ENCODE results near the gene RAB25. TPM values are rescaled to one million over a fixed set of nuclear protein-coding genes. Genes with fewer than 3 reads are reported as not detected.
"Not testable (repeated sequence)": the region's sequence is repeated elsewhere in the genome, so short reads cannot be mapped to it uniquely, and the experiment has no call there.

RAB25 gene
- total RNA-seq, 4 donors from 2014 or later: 65.9 to 88.0 (median 74.1) TPM

DNA sequence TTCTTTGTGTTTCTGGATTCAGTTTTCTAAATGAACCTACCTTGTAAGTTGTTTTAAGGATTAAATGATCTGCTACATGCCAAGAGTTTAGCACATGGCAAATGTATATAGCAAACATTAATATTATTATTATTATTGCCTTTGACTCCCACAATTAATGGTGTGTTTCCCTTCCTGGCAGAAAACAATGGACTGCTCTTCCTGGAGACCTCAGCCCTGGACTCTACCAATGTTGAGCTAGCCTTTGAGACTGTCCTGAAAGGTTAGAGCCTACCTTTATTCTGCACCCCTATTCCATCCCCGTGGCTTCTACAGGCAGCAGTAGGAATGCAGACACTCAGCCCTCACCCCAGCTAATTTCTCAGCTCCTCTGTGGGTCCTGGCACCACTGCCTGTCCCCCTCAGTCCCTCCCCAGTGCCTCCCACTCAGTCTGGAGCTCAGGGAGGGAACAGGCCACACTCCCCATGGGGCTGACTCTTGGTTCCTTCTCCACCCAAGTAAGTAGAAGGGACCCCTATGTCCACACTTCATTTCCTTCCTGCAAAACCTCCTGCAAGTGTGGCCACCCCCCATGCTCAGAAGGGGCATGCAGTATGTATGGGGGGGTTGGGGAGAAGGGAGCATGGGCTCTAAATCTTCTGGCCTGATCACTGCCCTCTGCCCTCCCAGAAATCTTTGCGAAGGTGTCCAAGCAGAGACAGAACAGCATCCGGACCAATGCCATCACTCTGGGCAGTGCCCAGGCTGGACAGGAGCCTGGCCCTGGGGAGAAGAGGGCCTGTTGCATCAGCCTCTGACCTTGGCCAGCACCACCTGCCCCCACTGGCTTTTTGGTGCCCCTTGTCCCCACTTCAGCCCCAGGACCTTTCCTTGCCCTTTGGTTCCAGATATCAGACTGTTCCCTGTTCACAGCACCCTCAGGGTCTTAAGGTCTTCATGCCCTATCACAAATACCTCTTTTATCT, 8.8 kb downstream of the RAB25 start:
- Histone ChIP-seq H3K36me3 (peaks cover 0 to 4% of the 10 kb centered on the region in 2 donors), H3K27me3 (no peaks in the 10 kb centered on the region), H3K4me3 (replicated peaks in 1 of 3) (no peak overlapping the region), H3K9me3 (no peaks in the 10 kb centered on the region), H3K4me1 (no peaks in the 10 kb centered on the region), H3K27ac (no peak overlapping the region)
- WGBS, 2 donors: 80 to 81% methylated on average over 1 to 3 of the region's 3 CpGs
- intact Hi-C loops (cut with DNase I): no loop called here
- no peak for DNase-seq
- TF ChIP-seq, protein P1, sequence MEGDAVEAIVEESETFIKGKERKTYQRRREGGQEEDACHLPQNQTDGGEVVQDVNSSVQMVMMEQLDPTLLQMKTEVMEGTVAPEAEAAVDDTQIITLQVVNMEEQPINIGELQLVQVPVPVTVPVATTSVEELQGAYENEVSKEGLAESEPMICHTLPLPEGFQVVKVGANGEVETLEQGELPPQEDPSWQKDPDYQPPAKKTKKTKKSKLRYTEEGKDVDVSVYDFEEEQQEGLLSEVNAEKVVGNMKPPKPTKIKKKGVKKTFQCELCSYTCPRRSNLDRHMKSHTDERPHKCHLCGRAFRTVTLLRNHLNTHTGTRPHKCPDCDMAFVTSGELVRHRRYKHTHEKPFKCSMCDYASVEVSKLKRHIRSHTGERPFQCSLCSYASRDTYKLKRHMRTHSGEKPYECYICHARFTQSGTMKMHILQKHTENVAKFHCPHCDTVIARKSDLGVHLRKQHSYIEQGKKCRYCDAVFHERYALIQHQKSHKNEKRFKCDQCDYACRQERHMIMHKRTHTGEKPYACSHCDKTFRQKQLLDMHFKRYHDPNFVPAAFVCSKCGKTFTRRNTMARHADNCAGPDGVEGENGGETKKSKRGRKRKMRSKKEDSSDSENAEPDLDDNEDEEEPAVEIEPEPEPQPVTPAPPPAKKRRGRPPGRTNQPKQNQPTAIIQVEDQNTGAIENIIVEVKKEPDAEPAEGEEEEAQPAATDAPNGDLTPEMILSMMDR (IDR thresholded peaks at IDR 0.05): no peak
- TF ChIP-seq POLR2A (IDR thresholded peaks at IDR 0.05): no peak

DNA sequence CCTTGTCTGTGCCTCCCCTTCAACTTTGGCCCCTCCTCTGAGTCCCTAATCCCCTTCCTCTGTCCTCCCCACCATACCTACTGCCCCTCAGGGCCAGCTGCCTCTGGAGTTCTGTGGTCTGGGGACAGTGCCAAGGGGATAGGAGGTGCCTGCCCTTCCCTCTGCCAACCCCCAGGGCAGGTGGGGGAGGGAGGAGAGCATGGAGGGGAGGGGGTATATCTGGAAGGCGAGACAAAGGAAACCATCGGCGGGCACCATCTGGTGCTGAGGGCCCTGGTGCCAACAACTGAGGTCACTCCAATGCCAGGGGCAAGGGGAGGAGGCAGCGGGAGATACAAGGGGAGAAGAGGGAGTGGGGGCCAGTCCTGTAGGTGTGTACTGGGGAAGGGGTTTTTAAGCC, 9.6 kb downstream of the RAB25 start:
- Histone ChIP-seq H3K27ac (no peak overlapping the region), H3K4me3 (replicated peaks in 1 of 3) (no peak overlapping the region), H3K36me3 (peaks cover 0 to 4% of the 10 kb centered on the region in 2 donors), H3K27me3 (no peaks in the 10 kb centered on the region), H3K9me3 (no peaks in the 10 kb centered on the region), H3K4me1 (peaks cover 0 to 3% of the 10 kb centered on the region in 2 donors)
- intact Hi-C loops (cut with DNase I): no loop called here
- TF ChIP-seq POLR2A (IDR thresholded peaks at IDR 0.05): no peak
- TF ChIP-seq, protein P1 (IDR thresholded peaks at IDR 0.05): no peak
- DNase-seq: no peak
- WGBS, 2 donors: 76% methylated on average over 4 of the region's 4 CpGs

DNA sequence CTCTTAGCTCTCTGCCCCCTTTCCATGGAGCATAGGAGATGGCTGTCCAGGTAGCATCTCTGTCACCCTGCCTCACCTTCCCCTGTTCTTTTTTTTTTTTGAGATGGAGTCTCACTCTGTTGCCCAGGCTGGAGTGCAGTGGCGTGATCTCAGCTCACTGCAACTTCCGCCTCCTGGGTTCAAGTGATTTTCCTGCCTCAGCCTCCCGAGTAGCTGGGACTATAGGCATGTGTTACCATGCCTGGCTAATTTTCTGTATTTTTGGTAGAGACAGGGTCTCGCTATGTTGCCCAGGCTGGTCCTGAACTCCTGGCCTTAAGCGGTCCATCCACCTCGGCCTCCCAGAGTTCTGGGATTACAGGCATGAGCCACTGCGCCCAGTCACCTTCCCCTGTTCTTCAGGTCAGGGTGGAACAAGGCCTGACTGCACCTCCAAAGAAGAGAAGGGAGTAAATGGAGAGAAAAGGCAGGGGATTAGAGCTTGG, 10.4 kb downstream of the RAB25 start:
- DNase-seq; H3K27ac ChIP-seq; H3K4me3 ChIP-seq (replicated peaks in 1 of 3); H3K27me3 ChIP-seq; H3K36me3 ChIP-seq; intact Hi-C loops (cut with DNase I); H3K9me3 ChIP-seq: not testable (repeated sequence)
- WGBS, 2 donors: 86 to 92% methylated on average over 7 of the region's 7 CpGs
- peaks cover 0 to 11% of the 10 kb centered on the region in 2 donors for H3K4me1 ChIP-seq

DNA sequence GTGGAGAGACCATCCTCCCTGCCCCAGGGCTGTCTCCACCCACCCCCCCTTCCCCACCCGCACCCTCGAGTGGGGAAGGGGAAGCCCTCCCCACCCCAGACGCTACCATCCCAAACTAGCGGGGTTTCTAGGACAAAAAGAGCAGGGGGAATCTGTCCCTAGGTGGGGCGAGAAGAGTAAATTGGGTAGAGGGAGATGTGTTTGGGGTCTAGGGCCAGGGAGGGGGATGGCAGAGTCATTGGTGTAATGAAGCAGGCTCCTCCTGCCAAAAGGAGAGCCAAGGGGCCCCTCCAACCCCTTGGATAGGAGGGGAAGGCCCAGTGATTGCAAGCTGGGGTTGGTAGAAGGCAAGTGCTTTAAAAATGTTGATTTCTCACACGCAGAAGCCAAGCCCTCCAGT, 11.3 kb downstream of the RAB25 start:
- H3K36me3 ChIP-seq: peaks cover 0 to 4% of the 10 kb centered on the region in 2 donors
- peaks cover 0 to 13% of the 10 kb centered on the region in 2 donors for H3K4me1 ChIP-seq
- H3K9me3 ChIP-seq: no peaks in the 10 kb centered on the region
- TF ChIP-seq POLR2A (IDR thresholded peaks at IDR 0.05): no peak
- TF ChIP-seq, protein P1 (IDR thresholded peaks at IDR 0.05): no peak
- no peaks in the 10 kb centered on the region for H3K27me3 ChIP-seq
- no peak for DNase-seq
- H3K4me3 ChIP-seq (replicated peaks in 1 of 3): no peak overlapping the region
- no peak overlapping the region for H3K27ac ChIP-seq
- WGBS, 2 donors: 60 to 63% methylated on average over 6 of the region's 6 CpGs
- intact Hi-C loops (cut with DNase I): no loop called here

DNA sequence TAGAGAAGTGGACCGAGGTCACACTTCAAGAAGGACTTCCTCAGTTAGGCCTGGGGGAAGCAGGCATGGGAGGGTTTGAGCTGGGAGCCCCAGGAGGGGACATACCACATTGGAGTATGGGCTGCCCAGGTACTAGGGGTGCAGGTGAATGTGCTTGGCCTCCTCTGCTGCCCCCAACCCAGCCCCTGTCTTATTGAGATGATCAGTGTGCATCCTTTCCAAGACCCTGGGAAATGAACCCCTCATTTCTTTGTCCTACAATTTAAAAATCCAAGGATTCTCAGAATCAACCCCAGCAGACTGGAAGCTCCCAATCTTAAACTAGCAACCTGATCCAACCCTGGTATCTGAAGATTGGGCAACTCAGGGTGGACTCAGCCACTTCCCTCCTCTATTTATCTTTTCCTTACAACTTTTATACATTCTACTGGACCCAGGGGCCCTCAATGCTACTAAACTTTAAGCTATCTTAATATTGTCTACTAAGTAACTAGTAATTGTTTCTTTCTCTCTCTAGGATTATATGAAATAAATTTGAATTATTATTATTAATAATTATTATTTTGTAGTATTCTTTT, 12.2 kb downstream of the RAB25 start:
- TF ChIP-seq POLR2A (IDR thresholded peaks at IDR 0.05): no peak
- TF ChIP-seq, protein P1 (IDR thresholded peaks at IDR 0.05): no peak
- H3K36me3 ChIP-seq: peaks cover 0 to 4% of the 10 kb centered on the region in 2 donors
- intact Hi-C loops (cut with DNase I): no loop called here
- H3K4me3 ChIP-seq (replicated peaks in 1 of 3): no peak overlapping the region
- WGBS, 2 donors: 0 to 18% methylated on average over 1 of the region's 1 CpG
- no peak for DNase-seq
- no peak overlapping the region for H3K27ac ChIP-seq
- H3K9me3 ChIP-seq: no peaks in the 10 kb centered on the region
- H3K4me1 ChIP-seq: peaks cover 0 to 13% of the 10 kb centered on the region in 2 donors
- no peaks in the 10 kb centered on the region for H3K27me3 ChIP-seq

Measured in thyroid gland (tissue), 4 donors.